Liver (tissue), 9 donors: ENCODE results near the gene GALNT16. TPM values are rescaled to one million over a fixed set of nuclear protein-coding genes. Genes with fewer than 3 reads are reported as not detected.

ENCODE experiments used
- DNase-seq: peaks from one replicate; pipeline ENCODE4 v3.0.0-alpha.2; 2017; ENCODE audit warnings: low spot score
- H3K27ac ChIP-seq, 2 donors: one replicate each; pipeline ENCODE4 v1.7.0; 2013; ENCODE audit warnings: inconsistent platforms in 2 of 2, low read length in 2 of 2, control low read depth in 1 of 2, low read depth in 1 of 2, mild to moderate bottlenecking in 1 of 2
- H3K27me3 ChIP-seq, 4 donors: one replicate each; pipeline versions ENCODE4 v1.6.1 to v1.7.0; 2013; ENCODE audit warnings: low read length in 3 of 4, inconsistent platforms in 1 of 4, mild to moderate bottlenecking in 1 of 4, moderate library complexity in 1 of 4; ENCODE audit not compliant: control insufficient read depth in 4 of 4, insufficient read depth in 4 of 4
- H3K36me3 ChIP-seq, 4 donors: one replicate each; pipeline versions ENCODE4 v1.6.1 to v1.7.0; 2013; ENCODE audit warnings: low read length in 3 of 4, mild to moderate bottlenecking in 3 of 4, low read depth in 1 of 4, moderate library complexity in 1 of 4; ENCODE audit not compliant: control insufficient read depth in 4 of 4, insufficient read depth in 3 of 4
- H3K4me1 ChIP-seq, 4 donors: one replicate each; pipeline versions ENCODE4 v1.6.1 to v1.7.0; 2013; ENCODE audit warnings: low read length in 3 of 4, mild to moderate bottlenecking in 3 of 4, moderate library complexity in 1 of 4; ENCODE audit not compliant: control insufficient read depth in 4 of 4, insufficient read depth in 4 of 4
- H3K4me3 ChIP-seq, 3 donors: one replicate each; pipeline versions ENCODE4 v1.6.1 to v1.7.0; 2013; ENCODE audit warnings: low read length in 3 of 3, control low read depth in 1 of 3, low read depth in 1 of 3, mild to moderate bottlenecking in 1 of 3
- H3K9ac ChIP-seq, 2 donors: one replicate each; pipeline ENCODE4 v1.7.0; 2013; ENCODE audit warnings: low read length in 2 of 2, mild to moderate bottlenecking in 2 of 2, moderate library complexity in 2 of 2, control low read depth in 1 of 2, low read depth in 1 of 2
- H3K9me3 ChIP-seq, 4 donors: one replicate each; pipeline versions ENCODE4 v1.6.1 to v1.7.0; 2013; ENCODE audit warnings: low read length in 3 of 4; ENCODE audit not compliant: control insufficient read depth in 4 of 4
- EGR1 ChIP-seq, 2 donors: IDR thresholded peaks; 2 replicates each; pipeline ENCODE4 v1.6.1; 2016 to 2018; ENCODE audit warnings: antibody characterized with exemption in 2 of 2, low read depth in 2 of 2
- FOXA1 ChIP-seq: IDR thresholded peaks from 2 replicates; pipeline ENCODE4 v1.6.1; 2016; ENCODE audit warnings: antibody characterized with exemption
- FOXA2 ChIP-seq: IDR thresholded peaks from 2 replicates; pipeline ENCODE4 v1.6.1; 2016; ENCODE audit warnings: antibody characterized with exemption
- GABPA ChIP-seq, 2 donors: IDR thresholded peaks in 1 of 2; conservative IDR thresholded peaks in 1 of 2; 2 replicates each; pipeline ENCODE4 v1.6.1; 2016; ENCODE audit warnings: antibody characterized with exemption in 2 of 2, mild to moderate bottlenecking in 1 of 2, moderate library complexity in 1 of 2
- HNF4A ChIP-seq, 2 donors: conservative IDR thresholded peaks; 2 replicates each; pipeline ENCODE4 v1.6.1; 2016; ENCODE audit warnings: antibody characterized with exemption in 2 of 2, mild to moderate bottlenecking in 2 of 2
- HNF4G ChIP-seq: IDR thresholded peaks from 2 replicates; pipeline ENCODE4 v1.6.1; 2016; ENCODE audit warnings: antibody characterized with exemption
- JUND ChIP-seq, 2 donors: IDR thresholded peaks; 2 replicates each; pipeline ENCODE4 v1.6.1; 2016; ENCODE audit warnings: antibody characterized with exemption in 2 of 2
- NR2F2 ChIP-seq: IDR thresholded peaks from 2 replicates; pipeline ENCODE4 v1.6.1; 2016; ENCODE audit warnings: antibody characterized with exemption
- RAD21 ChIP-seq, 2 donors: IDR thresholded peaks; 2 replicates each; pipeline ENCODE4 v1.6.1; 2016; ENCODE audit warnings: antibody characterized with exemption in 2 of 2, mild to moderate bottlenecking in 2 of 2
- RXRA ChIP-seq, 2 donors: IDR thresholded peaks; 2 replicates each; pipeline ENCODE4 v1.6.1; 2017 to 2018; ENCODE audit warnings: antibody characterized with exemption in 2 of 2, mild to moderate bottlenecking in 1 of 2
- SP1 ChIP-seq: IDR thresholded peaks from 2 replicates; pipeline ENCODE4 v1.6.1; 2018; ENCODE audit warnings: antibody characterized with exemption, mild to moderate bottlenecking
- TAF1 ChIP-seq: conservative IDR thresholded peaks from 2 replicates; pipeline ENCODE4 v1.6.1; 2016; ENCODE audit warnings: antibody characterized with exemption, mild to moderate bottlenecking
- YY1 ChIP-seq: IDR thresholded peaks from 2 replicates; pipeline ENCODE4 v1.6.1; 2016; ENCODE audit warnings: antibody characterized with exemption, mild to moderate bottlenecking
- WGBS: extraction: QIAGEN DNeasy Blood & Tissue Kit; methylation state at CpG from one replicate; pipeline ENCODE4 v1.1.7; 2013; 5-methylcytosine and 5-hydroxymethylcytosine counted together
- polyA plus RNA-seq, 2 donors: library from polyadenylated mRNA; stranded (reverse) in 1 of 2; unstranded in 1 of 2; fragments of 200-250 nt in 1 of 2; fragments of >200 nt in 1 of 2; fragmentation: Nextera tagmentation in 1 of 2; extraction: Ambion mirVana in 1 of 2; gene quantifications; one replicate each; pipeline versions ENCODE4 v1.2.1 to v1.2.3, GENCODE V29; 2013 to 2015
- total RNA-seq, 2 donors: library from RNA; depleted of rRNA; stranded (reverse); fragments of >200 nt; gene quantifications; one replicate each; pipeline ENCODE4 v1.2.3, GENCODE V29; 2014
- TF ChIP-seq, protein P1 (sequence below): IDR thresholded peaks from 2 replicates; pipeline ENCODE4 v1.6.1; 2016; ENCODE audit warnings: antibody characterized with exemption
- TF ChIP-seq, protein P2 (sequence below): IDR thresholded peaks from 2 replicates; pipeline ENCODE4 v1.6.1; 2016; ENCODE audit warnings: antibody characterized with exemption
- TF ChIP-seq, protein P3 (sequence below): fragments of 150-350 bp; IDR thresholded peaks from 2 replicates; pipeline ENCODE4 v1.5.1; 2017; ENCODE audit warnings: improper control_type of control experiment, low read depth, low read length; ENCODE audit not compliant: missing input control
- TF ChIP-seq, protein P4 (sequence below): IDR thresholded peaks from 2 replicates; pipeline ENCODE4 v1.6.1; 2016; ENCODE audit warnings: antibody characterized with exemption
- TF ChIP-seq, protein P5 (sequence below): IDR thresholded peaks from 2 replicates; pipeline ENCODE4 v1.6.1; 2016; ENCODE audit warnings: antibody characterized with exemption, mild to moderate bottlenecking
- donor health status: healthy.
- donor health status: healthy.
- donor health status: healthy.
- donor health status: healthy.
- donor health status: healthy.

GALNT16 gene
- total and polyA plus RNA-seq, 4 donors = 0.25 to 1.2 (median 0.71) TPM

DNA sequence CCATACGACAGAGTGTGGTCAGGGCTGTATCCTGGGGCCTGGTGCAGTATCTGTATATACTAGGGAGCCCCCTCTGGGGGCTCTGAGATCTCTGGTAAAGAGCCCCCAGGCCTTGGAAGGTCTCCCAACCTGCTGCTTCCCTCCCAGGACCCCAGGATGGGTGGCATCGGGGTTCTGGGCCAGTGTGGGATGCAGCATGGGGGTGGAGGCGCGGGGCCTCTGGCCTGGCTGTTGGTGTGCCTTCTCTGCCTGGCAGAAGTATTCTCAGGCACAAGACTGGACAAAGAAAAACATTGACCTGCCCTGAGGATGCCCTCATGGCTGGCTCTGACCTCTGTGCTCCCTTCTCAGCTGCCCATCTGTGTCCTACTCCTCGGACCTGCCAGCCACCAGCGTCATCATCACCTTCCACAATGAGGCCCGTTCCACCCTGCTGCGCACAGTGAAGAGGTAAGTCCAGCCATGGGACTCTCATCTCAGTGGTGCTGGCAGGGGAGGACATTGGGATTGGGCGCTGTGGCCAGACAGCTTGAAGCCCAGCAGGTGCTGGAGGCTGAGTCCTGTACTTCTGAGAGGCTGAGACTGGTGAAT is 64.5 kb downstream of the GALNT16 start:
- Histone ChIP-seq H3K36me3 (no peaks in the 10 kb centered on the region), H3K4me3 (no peak overlapping the region), H3K4me1 (no peaks in the 10 kb centered on the region), H3K27ac (no peak overlapping the region), H3K27me3 (no peaks in the 10 kb centered on the region), H3K9ac (no peak overlapping the region), H3K9me3 (no peaks in the 10 kb centered on the region)
- no peak for DNase-seq
- 95% methylated on average over 9 of the region's 9 CpGs for WGBS
- TF ChIP-seq FOXA1 (no peak), SP1 (no peak), NR2F2 (no peak), RXRA (IDR thresholded peaks at IDR 0.05) (no peak), JUND (IDR thresholded peaks at IDR 0.05) (no peak), GABPA (IDR thresholded peaks at IDR 0.05 in 1 of 2, conservative IDR thresholded peaks at IDR 0.05 in 1 of 2) (no peak), RAD21 (IDR thresholded peaks at IDR 0.05) (no peak)
- TF ChIP-seq, protein P1, sequence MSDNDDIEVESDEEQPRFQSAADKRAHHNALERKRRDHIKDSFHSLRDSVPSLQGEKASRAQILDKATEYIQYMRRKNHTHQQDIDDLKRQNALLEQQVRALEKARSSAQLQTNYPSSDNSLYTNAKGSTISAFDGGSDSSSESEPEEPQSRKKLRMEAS = no peak
- TF ChIP-seq, protein P2, sequence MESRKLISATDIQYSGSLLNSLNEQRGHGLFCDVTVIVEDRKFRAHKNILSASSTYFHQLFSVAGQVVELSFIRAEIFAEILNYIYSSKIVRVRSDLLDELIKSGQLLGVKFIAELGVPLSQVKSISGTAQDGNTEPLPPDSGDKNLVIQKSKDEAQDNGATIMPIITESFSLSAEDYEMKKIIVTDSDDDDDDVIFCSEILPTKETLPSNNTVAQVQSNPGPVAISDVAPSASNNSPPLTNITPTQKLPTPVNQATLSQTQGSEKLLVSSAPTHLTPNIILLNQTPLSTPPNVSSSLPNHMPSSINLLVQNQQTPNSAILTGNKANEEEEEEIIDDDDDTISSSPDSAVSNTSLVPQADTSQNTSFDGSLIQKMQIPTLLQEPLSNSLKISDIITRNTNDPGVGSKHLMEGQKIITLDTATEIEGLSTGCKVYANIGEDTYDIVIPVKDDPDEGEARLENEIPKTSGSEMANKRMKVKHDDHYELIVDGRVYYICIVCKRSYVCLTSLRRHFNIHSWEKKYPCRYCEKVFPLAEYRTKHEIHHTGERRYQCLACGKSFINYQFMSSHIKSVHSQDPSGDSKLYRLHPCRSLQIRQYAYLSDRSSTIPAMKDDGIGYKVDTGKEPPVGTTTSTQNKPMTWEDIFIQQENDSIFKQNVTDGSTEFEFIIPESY = no peak
- TF ChIP-seq, protein P3, sequence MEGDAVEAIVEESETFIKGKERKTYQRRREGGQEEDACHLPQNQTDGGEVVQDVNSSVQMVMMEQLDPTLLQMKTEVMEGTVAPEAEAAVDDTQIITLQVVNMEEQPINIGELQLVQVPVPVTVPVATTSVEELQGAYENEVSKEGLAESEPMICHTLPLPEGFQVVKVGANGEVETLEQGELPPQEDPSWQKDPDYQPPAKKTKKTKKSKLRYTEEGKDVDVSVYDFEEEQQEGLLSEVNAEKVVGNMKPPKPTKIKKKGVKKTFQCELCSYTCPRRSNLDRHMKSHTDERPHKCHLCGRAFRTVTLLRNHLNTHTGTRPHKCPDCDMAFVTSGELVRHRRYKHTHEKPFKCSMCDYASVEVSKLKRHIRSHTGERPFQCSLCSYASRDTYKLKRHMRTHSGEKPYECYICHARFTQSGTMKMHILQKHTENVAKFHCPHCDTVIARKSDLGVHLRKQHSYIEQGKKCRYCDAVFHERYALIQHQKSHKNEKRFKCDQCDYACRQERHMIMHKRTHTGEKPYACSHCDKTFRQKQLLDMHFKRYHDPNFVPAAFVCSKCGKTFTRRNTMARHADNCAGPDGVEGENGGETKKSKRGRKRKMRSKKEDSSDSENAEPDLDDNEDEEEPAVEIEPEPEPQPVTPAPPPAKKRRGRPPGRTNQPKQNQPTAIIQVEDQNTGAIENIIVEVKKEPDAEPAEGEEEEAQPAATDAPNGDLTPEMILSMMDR = no peak
- TF ChIP-seq, protein P4, sequence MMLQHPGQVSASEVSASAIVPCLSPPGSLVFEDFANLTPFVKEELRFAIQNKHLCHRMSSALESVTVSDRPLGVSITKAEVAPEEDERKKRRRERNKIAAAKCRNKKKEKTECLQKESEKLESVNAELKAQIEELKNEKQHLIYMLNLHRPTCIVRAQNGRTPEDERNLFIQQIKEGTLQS = no peak

DNA sequence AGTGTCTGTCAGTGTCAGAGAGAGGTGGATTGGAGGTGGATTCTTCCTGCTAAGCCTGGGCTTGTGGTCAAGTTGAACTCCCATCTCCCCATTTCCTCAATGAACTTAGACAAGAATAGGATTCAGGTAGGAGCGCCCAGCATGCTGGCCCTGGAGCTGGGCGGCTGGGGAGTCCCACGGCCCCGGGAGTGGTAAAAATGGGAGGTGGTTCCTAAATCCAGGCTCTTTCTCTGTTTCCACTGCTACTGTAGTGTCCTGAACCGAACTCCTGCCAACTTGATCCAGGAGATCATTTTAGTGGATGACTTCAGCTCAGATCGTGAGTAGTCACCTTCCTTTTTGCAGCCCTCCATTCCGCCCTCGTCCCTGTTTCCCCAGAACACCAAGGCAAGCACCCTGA is 65.1 kb downstream of the GALNT16 start:
- H3K27me3 ChIP-seq = no peaks in the 10 kb centered on the region
- TF ChIP-seq GABPA (IDR thresholded peaks at IDR 0.05 in 1 of 2, conservative IDR thresholded peaks at IDR 0.05 in 1 of 2) (no peak), HNF4A (conservative IDR thresholded peaks at IDR 0.05) (no peak), RAD21 (IDR thresholded peaks at IDR 0.05) (no peak), EGR1 (IDR thresholded peaks at IDR 0.05; ENCODE audit: low read depth in 2 of 2) (no peak), TAF1 (no peak), NR2F2 (no peak), FOXA1 (no peak), SP1 (no peak), JUND (IDR thresholded peaks at IDR 0.05) (no peak), YY1 (no peak), HNF4G (no peak), FOXA2 (no peak), RXRA (IDR thresholded peaks at IDR 0.05) (no peak)
- TF ChIP-seq, protein P3 = no peak
- TF ChIP-seq, protein P5, sequence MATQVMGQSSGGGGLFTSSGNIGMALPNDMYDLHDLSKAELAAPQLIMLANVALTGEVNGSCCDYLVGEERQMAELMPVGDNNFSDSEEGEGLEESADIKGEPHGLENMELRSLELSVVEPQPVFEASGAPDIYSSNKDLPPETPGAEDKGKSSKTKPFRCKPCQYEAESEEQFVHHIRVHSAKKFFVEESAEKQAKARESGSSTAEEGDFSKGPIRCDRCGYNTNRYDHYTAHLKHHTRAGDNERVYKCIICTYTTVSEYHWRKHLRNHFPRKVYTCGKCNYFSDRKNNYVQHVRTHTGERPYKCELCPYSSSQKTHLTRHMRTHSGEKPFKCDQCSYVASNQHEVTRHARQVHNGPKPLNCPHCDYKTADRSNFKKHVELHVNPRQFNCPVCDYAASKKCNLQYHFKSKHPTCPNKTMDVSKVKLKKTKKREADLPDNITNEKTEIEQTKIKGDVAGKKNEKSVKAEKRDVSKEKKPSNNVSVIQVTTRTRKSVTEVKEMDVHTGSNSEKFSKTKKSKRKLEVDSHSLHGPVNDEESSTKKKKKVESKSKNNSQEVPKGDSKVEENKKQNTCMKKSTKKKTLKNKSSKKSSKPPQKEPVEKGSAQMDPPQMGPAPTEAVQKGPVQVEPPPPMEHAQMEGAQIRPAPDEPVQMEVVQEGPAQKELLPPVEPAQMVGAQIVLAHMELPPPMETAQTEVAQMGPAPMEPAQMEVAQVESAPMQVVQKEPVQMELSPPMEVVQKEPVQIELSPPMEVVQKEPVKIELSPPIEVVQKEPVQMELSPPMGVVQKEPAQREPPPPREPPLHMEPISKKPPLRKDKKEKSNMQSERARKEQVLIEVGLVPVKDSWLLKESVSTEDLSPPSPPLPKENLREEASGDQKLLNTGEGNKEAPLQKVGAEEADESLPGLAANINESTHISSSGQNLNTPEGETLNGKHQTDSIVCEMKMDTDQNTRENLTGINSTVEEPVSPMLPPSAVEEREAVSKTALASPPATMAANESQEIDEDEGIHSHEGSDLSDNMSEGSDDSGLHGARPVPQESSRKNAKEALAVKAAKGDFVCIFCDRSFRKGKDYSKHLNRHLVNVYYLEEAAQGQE = no peak
- TF ChIP-seq, protein P2 = no peak
- TF ChIP-seq, protein P4 = no peak
- TF ChIP-seq, protein P1 = no peak
- no peaks in the 10 kb centered on the region for H3K9me3 ChIP-seq
- H3K27ac ChIP-seq = no peak overlapping the region
- 94% methylated on average over 8 of the region's 8 CpGs for WGBS
- no peak overlapping the region for H3K9ac ChIP-seq
- DNase-seq = no peak
- H3K36me3 ChIP-seq = no peaks in the 10 kb centered on the region
- H3K4me3 ChIP-seq = no peak overlapping the region
- no peaks in the 10 kb centered on the region for H3K4me1 ChIP-seq
